ENCODE measurements around the gene KAZN.

The KAZN gene

GRCh38 chr1:15014516-15014915 lies 416.0 kb downstream of the KAZN start:
- in situ Hi-C loops (cut with MboI; ENCODE audit: low sequenced_read_pairs), result no loop called here

GRCh38 chr1:15016001-15016400 lies 417.5 kb downstream of the KAZN start:
- in situ Hi-C loops (cut with MboI; ENCODE audit: low sequenced_read_pairs), result no loop called here

GRCh38 chr1:15016526-15016925 lies 418.0 kb downstream of the KAZN start:
- in situ Hi-C loops (cut with MboI; ENCODE audit: low sequenced_read_pairs), result no loop called here

GRCh38 chr1:15017120-15017519 lies 418.6 kb downstream of the KAZN start:
- in situ Hi-C loops (cut with MboI; ENCODE audit: low sequenced_read_pairs), result no loop called here

- in situ Hi-C loops (cut with MboI; ENCODE audit: low sequenced_read_pairs), result no loop called here
Observed at GRCh38 chr1:15018767-15019166, 420.3 kb downstream of the KAZN start.

GRCh38 chr1:15020943-15021745 lies 422.7 kb downstream of the KAZN start:
- in situ Hi-C loops (cut with MboI; ENCODE audit: low sequenced_read_pairs), result no loop called here

- in situ Hi-C loops (cut with MboI; ENCODE audit: low sequenced_read_pairs), result no loop called here
Observed at GRCh38 chr1:15022048-15022447, 423.6 kb downstream of the KAZN start.

- in situ Hi-C loops (cut with MboI; ENCODE audit: low sequenced_read_pairs), result no loop called here
Observed at GRCh38 chr1:15023205-15023604, 424.7 kb downstream of the KAZN start.

- in situ Hi-C loops (cut with MboI; ENCODE audit: low sequenced_read_pairs), result no loop called here
Observed at GRCh38 chr1:15023976-15024375, 425.5 kb downstream of the KAZN start.

- in situ Hi-C loops (cut with MboI; ENCODE audit: low sequenced_read_pairs), result loop anchor here (25.0 kb wide), 1 partner anchor 914 kb away; no protein-coding TSS in a partner anchor
Observed at GRCh38 chr1:15026117-15026489, 427.6 kb downstream of the KAZN start.

- in situ Hi-C loops (cut with MboI; ENCODE audit: low sequenced_read_pairs), result loop anchor here (25.0 kb wide), 1 partner anchor 915 kb away; no protein-coding TSS in a partner anchor
Observed at GRCh38 chr1:15027515-15027986, 429.1 kb downstream of the KAZN start.

GRCh38 chr1:15028102-15028501 lies 429.6 kb downstream of the KAZN start:
- in situ Hi-C loops (cut with MboI; ENCODE audit: low sequenced_read_pairs), result loop anchor here (25.0 kb wide), 1 partner anchor 916 kb away; no protein-coding TSS in a partner anchor

- in situ Hi-C loops (cut with MboI; ENCODE audit: low sequenced_read_pairs), result loop anchor here (25.0 kb wide), 1 partner anchor 916 kb away; no protein-coding TSS in a partner anchor
Observed at GRCh38 chr1:15028616-15029015, 430.1 kb downstream of the KAZN start.

GRCh38 chr1:15029036-15029435 lies 430.6 kb downstream of the KAZN start:
- in situ Hi-C loops (cut with MboI; ENCODE audit: low sequenced_read_pairs), result loop anchor here (25.0 kb wide), 1 partner anchor 917 kb away; no protein-coding TSS in a partner anchor

- in situ Hi-C loops (cut with MboI; ENCODE audit: low sequenced_read_pairs), result loop anchor here (25.0 kb wide), 1 partner anchor 917 kb away; no protein-coding TSS in a partner anchor
Observed at GRCh38 chr1:15029786-15030185, 431.3 kb downstream of the KAZN start.

- in situ Hi-C loops (cut with MboI; ENCODE audit: low sequenced_read_pairs), result loop anchor here (25.0 kb wide), 1 partner anchor 919 kb away; no protein-coding TSS in a partner anchor
Observed at GRCh38 chr1:15031251-15031933, 432.9 kb downstream of the KAZN start.

- in situ Hi-C loops (cut with MboI; ENCODE audit: low sequenced_read_pairs), result loop anchor here (25.0 kb wide), 1 partner anchor 921 kb away; no protein-coding TSS in a partner anchor
Observed at GRCh38 chr1:15033264-15033663, 434.8 kb downstream of the KAZN start.

GRCh38 chr1:15034656-15035055 lies 436.2 kb downstream of the KAZN start:
- in situ Hi-C loops (cut with MboI; ENCODE audit: low sequenced_read_pairs), result loop anchor here (25.0 kb wide), 1 partner anchor 922 kb away; no protein-coding TSS in a partner anchor

GRCh38 chr1:15035236-15035635 lies 436.8 kb downstream of the KAZN start:
- in situ Hi-C loops (cut with MboI; ENCODE audit: low sequenced_read_pairs), result loop anchor here (25.0 kb wide), 1 partner anchor 923 kb away; no protein-coding TSS in a partner anchor

GRCh38 chr1:15036101-15036500 lies 437.6 kb downstream of the KAZN start:
- in situ Hi-C loops (cut with MboI; ENCODE audit: low sequenced_read_pairs), result loop anchor here (25.0 kb wide), 1 partner anchor 924 kb away; no protein-coding TSS in a partner anchor

Measured in HL-60/S4 (cell line).